Keratinocyte (primary cell): ENCODE results near the gene RNF207.

Experiments used
- CTCF ChIP-seq, 3 experiments: IDR thresholded peaks in 1 of 3; conservative IDR thresholded peaks in 1 of 3; optimal IDR thresholded peaks in 1 of 3; 2 replicates in 2 of 3; 3 replicates in 1 of 3; pipeline versions ENCODE3 to v1.5.1; 2011; ENCODE audit warnings: low read length in 3 of 3, mild to moderate bottlenecking in 3 of 3, moderate library complexity in 2 of 3, control low read depth in 1 of 3, inconsistent platforms in 1 of 3; ENCODE audit not compliant: insufficient read depth in 2 of 3; ENCODE audit errors: extremely low read depth in 1 of 3
- EZH2 ChIP-seq: IDR thresholded peaks from one replicate; pipeline ENCODE4 v1.6.1; 2012; ENCODE audit warnings: inconsistent platforms, mild to moderate bottlenecking, low read length, moderate library complexity

GRCh38 chr1:6165027-6165426 is 40.9 kb upstream of the RNF207 start:
- TF ChIP-seq CTCF (optimal IDR thresholded peaks at IDR 0.05 in 1 of 3, IDR thresholded peaks at IDR 0.05 in 1 of 3, conservative IDR thresholded peaks at IDR 0.05 in 1 of 3; ENCODE audit: extremely low read depth in 1 of 3, insufficient read depth in 2 of 3, low read length in 3 of 3) (no peak), EZH2 (no peak)
